Inferior parietal cortex (tissue), 1 donor: ENCODE measurements around the gene LCN6.
"Not testable (repeated sequence)": the region's sequence is repeated elsewhere in the genome, so short reads cannot be mapped to it uniquely, and the experiment has no call there.

ENCODE experiments used
- DNase-seq: peaks from one replicate; pipeline ENCODE4 v3.0.0-alpha.2; 2016; ENCODE audit errors: extremely low spot score

LCN6 gene

GRCh38 chr9:136760424-136760823 is 12.1 kb upstream of the LCN6 start:
- no peak for DNase-seq

GRCh38 chr9:136759436-136760325 is 11.4 kb upstream of the LCN6 start:
- DNase-seq = no peak

GRCh38 chr9:136759001-136759400 is 10.7 kb upstream of the LCN6 start:
- no peak for DNase-seq

GRCh38 chr9:136757751-136758140 is 9.4 kb upstream of the LCN6 start:
- DNase-seq = no peak

GRCh38 chr9:136757328-136757727 is 9.0 kb upstream of the LCN6 start:
- DNase-seq = no peak

- no peak for DNase-seq
Measured at GRCh38 chr9:136756836-136757235, 8.5 kb upstream of the LCN6 start.

GRCh38 chr9:136756134-136756438 is 7.8 kb upstream of the LCN6 start:
- DNase-seq = no peak

GRCh38 chr9:136755302-136756133 is 7.2 kb upstream of the LCN6 start:
- DNase-seq = not testable (repeated sequence)

GRCh38 chr9:136754626-136755301 is 6.4 kb upstream of the LCN6 start:
- DNase-seq = no peak

GRCh38 chr9:136754059-136754572 is 5.8 kb upstream of the LCN6 start:
- DNase-seq = no peak

- no peak for DNase-seq
Measured at GRCh38 chr9:136753371-136754058, 5.2 kb upstream of the LCN6 start.

- no peak for DNase-seq
Measured at GRCh38 chr9:136751814-136752213, 3.5 kb upstream of the LCN6 start.

GRCh38 chr9:136751244-136751643 is 2.9 kb upstream of the LCN6 start:
- no peak for DNase-seq

GRCh38 chr9:136750526-136750925 is 2.2 kb upstream of the LCN6 start:
- DNase-seq = no peak

- no peak for DNase-seq
Measured at GRCh38 chr9:136748666-136749611, 614 bp upstream of the LCN6 start.

GRCh38 chr9:136747161-136748060 is 914 bp downstream of the LCN6 start:
- no peak for DNase-seq

GRCh38 chr9:136746621-136747020 is 1.7 kb downstream of the LCN6 start:
- DNase-seq = no peak

GRCh38 chr9:136746155-136746490 is 2.2 kb downstream of the LCN6 start:
- DNase-seq = no peak

GRCh38 chr9:136745389-136746154 is 2.8 kb downstream of the LCN6 start:
- no peak for DNase-seq
